SK-N-SH treated with all-trans-retinoic acid at 6 μM for 48 hours (cell line): ENCODE data around the gene ATP10B.

ENCODE experiments used
- ARNTL ChIP-seq: fragments of 450-650 bp; formaldehyde crosslinking; IDR thresholded peaks from 2 replicates; pipeline ENCODE4 v1.5.0; 2020; ENCODE audit warnings: low read depth, mild to moderate bottlenecking, moderate library complexity, borderline replicate concordance
- GLIS3 ChIP-seq: fragments of 250-450 bp; sonication (Bioruptor Pico); IDR thresholded peaks from 2 replicates; pipeline ENCODE4 v1.5.0; 2020; ENCODE audit warnings: mild to moderate bottlenecking, moderate library complexity
- SNAI2 ChIP-seq: fragments of 250-450 bp; sonication (Bioruptor Pico); IDR thresholded peaks from 2 replicates; pipeline ENCODE4 v1.5.0; 2020; ENCODE audit warnings: mild to moderate bottlenecking, moderate library complexity
- TCF4 ChIP-seq: fragments of 250-450 bp; sonication (Bioruptor Pico); IDR thresholded peaks from 2 replicates; pipeline ENCODE4 v1.8.0; 2021; ENCODE audit warnings: mild to moderate bottlenecking, moderate library complexity, borderline replicate concordance
- ZC3H10 ChIP-seq: fragments of 250-450 bp; sonication (Bioruptor Pico); IDR thresholded peaks from 2 replicates; pipeline ENCODE4 v1.5.1; 2021; ENCODE audit warnings: mild to moderate bottlenecking, moderate library complexity
- ZFP3 ChIP-seq: fragments of 250-450 bp; sonication (Bioruptor Pico); IDR thresholded peaks from 2 replicates; pipeline ENCODE4 v1.5.0; 2020; ENCODE audit warnings: mild to moderate bottlenecking, moderate library complexity
- ZFP30 ChIP-seq: fragments of 450-650 bp; formaldehyde crosslinking; IDR thresholded peaks from 2 replicates; pipeline ENCODE4 v1.5.0; 2022; ENCODE audit warnings: mild to moderate bottlenecking, moderate library complexity
- ZNF565 ChIP-seq: fragments of 450-650 bp; formaldehyde crosslinking; conservative IDR thresholded peaks from 2 replicates; pipeline ENCODE4 v1.5.0; 2020; ENCODE audit warnings: low read depth, mild to moderate bottlenecking, moderate library complexity
- ZNF70 ChIP-seq: fragments of 450-650 bp; formaldehyde crosslinking; IDR thresholded peaks from 2 replicates; pipeline ENCODE4 v1.5.0; 2020; ENCODE audit warnings: mild to moderate bottlenecking, moderate library complexity
- ZNF8 ChIP-seq: fragments of 450-650 bp; formaldehyde crosslinking; IDR thresholded peaks from 2 replicates; pipeline ENCODE4 v1.5.0; 2020; ENCODE audit warnings: mild to moderate bottlenecking, moderate library complexity
- TF ChIP-seq, protein P1 (sequence below): fragments of 250-450 bp; sonication (Bioruptor Pico); IDR thresholded peaks from 2 replicates; pipeline ENCODE4 v1.8.0; 2020; ENCODE audit warnings: mild to moderate bottlenecking, moderate library complexity, borderline replicate concordance
- TF ChIP-seq, protein P2 (sequence below): fragments of 250-450 bp; sonication (Bioruptor Pico); IDR thresholded peaks from 2 replicates; pipeline ENCODE4 v1.5.1; 2021; ENCODE audit warnings: mild to moderate bottlenecking, moderate library complexity

- no peak for TF ChIP-seq GLIS3 (CRISPR knock-in tag)
- no peak for TF ChIP-seq ZNF8 (CRISPR knock-in tag)
- no peak for TF ChIP-seq ARNTL (CRISPR knock-in tag)
- no peak for TF ChIP-seq TCF4
- TF ChIP-seq ZFP3 (CRISPR knock-in tag) = no peak
- TF ChIP-seq, protein P1, sequence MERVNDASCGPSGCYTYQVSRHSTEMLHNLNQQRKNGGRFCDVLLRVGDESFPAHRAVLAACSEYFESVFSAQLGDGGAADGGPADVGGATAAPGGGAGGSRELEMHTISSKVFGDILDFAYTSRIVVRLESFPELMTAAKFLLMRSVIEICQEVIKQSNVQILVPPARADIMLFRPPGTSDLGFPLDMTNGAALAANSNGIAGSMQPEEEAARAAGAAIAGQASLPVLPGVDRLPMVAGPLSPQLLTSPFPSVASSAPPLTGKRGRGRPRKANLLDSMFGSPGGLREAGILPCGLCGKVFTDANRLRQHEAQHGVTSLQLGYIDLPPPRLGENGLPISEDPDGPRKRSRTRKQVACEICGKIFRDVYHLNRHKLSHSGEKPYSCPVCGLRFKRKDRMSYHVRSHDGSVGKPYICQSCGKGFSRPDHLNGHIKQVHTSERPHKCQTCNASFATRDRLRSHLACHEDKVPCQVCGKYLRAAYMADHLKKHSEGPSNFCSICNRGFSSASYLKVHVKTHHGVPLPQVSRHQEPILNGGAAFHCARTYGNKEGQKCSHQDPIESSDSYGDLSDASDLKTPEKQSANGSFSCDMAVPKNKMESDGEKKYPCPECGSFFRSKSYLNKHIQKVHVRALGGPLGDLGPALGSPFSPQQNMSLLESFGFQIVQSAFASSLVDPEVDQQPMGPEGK = no peak
- TF ChIP-seq ZNF70 = no peak
- TF ChIP-seq ZNF565 (CRISPR knock-in tag) = no peak
- TF ChIP-seq ZFP30 (CRISPR knock-in tag) = no peak
- TF ChIP-seq SNAI2 (CRISPR knock-in tag) = no peak
- TF ChIP-seq, protein P2, sequence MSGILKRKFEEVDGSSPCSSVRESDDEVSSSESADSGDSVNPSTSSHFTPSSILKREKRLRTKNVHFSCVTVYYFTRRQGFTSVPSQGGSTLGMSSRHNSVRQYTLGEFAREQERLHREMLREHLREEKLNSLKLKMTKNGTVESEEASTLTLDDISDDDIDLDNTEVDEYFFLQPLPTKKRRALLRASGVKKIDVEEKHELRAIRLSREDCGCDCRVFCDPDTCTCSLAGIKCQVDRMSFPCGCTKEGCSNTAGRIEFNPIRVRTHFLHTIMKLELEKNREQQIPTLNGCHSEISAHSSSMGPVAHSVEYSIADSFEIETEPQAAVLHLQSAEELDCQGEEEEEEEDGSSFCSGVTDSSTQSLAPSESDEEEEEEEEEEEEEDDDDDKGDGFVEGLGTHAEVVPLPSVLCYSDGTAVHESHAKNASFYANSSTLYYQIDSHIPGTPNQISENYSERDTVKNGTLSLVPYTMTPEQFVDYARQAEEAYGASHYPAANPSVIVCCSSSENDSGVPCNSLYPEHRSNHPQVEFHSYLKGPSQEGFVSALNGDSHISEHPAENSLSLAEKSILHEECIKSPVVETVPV (CRISPR knock-in tag) = no peak
- no peak for TF ChIP-seq ZC3H10 (CRISPR knock-in tag)
These were observed 109.6 kb downstream of the ATP10B start for GRCh38 chr5:160742446-160742845.
